Measurements from ENCODE around the gene IL11. TPM values are rescaled to one million over a fixed set of nuclear protein-coding genes. Genes with fewer than 3 reads are reported as not detected.

Gene IL11
- total and polyA plus RNA-seq, 5 experiments from 2014 or later = 0.21 TPM; not detected in 4

DNA sequence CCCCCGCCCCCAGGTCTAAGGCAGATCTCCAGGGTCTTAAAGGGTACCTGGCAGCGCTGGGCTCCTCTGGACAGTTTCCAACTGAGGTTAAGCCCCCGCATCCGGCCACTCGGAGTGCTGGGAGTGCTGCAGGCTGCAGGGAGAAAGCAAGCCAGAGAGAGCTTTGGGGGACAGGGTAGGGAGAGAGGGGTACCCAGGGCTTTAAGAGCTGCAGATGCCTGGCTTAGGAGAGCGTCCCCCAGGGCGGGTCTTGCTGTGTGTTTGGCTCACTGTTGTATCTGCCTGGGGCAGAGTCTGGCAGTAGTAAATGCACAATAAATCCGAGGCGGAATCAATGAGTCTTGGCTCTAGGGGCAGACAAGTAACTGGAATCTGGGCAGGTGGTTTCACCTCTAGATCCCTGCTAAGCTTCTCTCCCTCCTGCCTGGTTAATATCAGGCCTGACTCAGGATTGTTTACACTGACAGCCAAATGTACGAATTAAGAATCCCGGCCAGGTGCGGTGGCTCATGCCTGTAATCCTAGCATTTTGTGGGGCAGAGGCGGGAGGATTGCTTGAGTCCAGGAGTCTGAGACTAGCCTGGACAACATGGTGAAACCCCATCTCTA lies 14.9 kb downstream of the IL11 start:
- H3K36me3 Mint-ChIP-seq = no peaks in the 10 kb centered on the region
- H3K27me3 Mint-ChIP-seq = peaks cover 4 to 44% (median 34%) of the 10 kb centered on the region in 5 donors
- no peak for ATAC-seq
- peak overlapping the region in 7 of 10 donors; percentile 14 to 49 (median 33) for H3K4me3 Mint-ChIP-seq
- peak overlapping the region in 3 of 10 donors; percentile 18 to 69 (median 22) for H3K27ac Mint-ChIP-seq
- H3K4me1 Mint-ChIP-seq = peaks cover 21 to 36% (median 25%) of the 10 kb centered on the region in 4 donors
- POLR2A ChIA-PET = interaction anchor here (1.0 kb wide), 1 partner anchor 29 kb away, joined by 3 read pairs; no protein-coding TSS in a partner anchor
- DNase-seq = peak in 1 of 10 donors; percentile 12
- H3K9me3 Mint-ChIP-seq = peaks cover 0 to 2% (median 0%) of the 10 kb centered on the region in 9 donors

- Mint-ChIP-seq H3K27me3 (peaks cover 4 to 48% (median 34%) of the 10 kb centered on the region in 5 donors), H3K4me1 (peaks cover 21 to 36% (median 25%) of the 10 kb centered on the region in 4 donors), H3K27ac (peak within 1 kb of the TSS in 6 of 10 donors; percentile 18 to 83 (median 60)), H3K9me3 (peaks cover 0 to 2% (median 0%) of the 10 kb centered on the region in 9 donors), H3K4me3 (peak within 1 kb of the TSS; percentile 61 to 86 (median 80)), H3K36me3 (no peaks in the 10 kb centered on the region)
- ATAC-seq (no peak), DNase-seq (peak in 1 of 10 donors; percentile 14)
- POLR2A ChIA-PET = interaction anchor here (1.0 kb wide), 1 partner anchor 30 kb away, joined by 3 read pairs; no protein-coding TSS in a partner anchor
Measured at GRCh38 chr19:55354698-55355212, 15.5 kb downstream of the IL11 start, which contains the start of gene COX6B2. Gene COX6B2 (minus strand): TSS chr19:55354719. CDS start chr19:55354521, 198 bp downstream.

GRCh38 chr19:55353803-55354697 lies 16.2 kb downstream of the IL11 start:
- Mint-ChIP-seq H3K36me3 (no peaks in the 10 kb centered on the region), H3K4me3 (peak overlapping the region; percentile 53 to 86 (median 80)), H3K9me3 (peaks cover 0 to 2% (median 0%) of the 10 kb centered on the region in 9 donors), H3K27ac (peak overlapping the region in 5 of 10 donors; percentile 41 to 83 (median 59)), H3K27me3 (peaks cover 4 to 48% (median 34%) of the 10 kb centered on the region in 5 donors), H3K4me1 (peaks cover 21 to 36% (median 25%) of the 10 kb centered on the region in 4 donors)
- peak; percentile 69 to 80 for ATAC-seq
- POLR2A ChIA-PET = interaction anchor here (0.6 kb wide), 1 partner anchor 270 kb away, joined by 3 read pairs; the partner anchor contains the start of gene ZNF784
- DNase-seq = peak; percentile 46 to 77 (median 62)

DNA sequence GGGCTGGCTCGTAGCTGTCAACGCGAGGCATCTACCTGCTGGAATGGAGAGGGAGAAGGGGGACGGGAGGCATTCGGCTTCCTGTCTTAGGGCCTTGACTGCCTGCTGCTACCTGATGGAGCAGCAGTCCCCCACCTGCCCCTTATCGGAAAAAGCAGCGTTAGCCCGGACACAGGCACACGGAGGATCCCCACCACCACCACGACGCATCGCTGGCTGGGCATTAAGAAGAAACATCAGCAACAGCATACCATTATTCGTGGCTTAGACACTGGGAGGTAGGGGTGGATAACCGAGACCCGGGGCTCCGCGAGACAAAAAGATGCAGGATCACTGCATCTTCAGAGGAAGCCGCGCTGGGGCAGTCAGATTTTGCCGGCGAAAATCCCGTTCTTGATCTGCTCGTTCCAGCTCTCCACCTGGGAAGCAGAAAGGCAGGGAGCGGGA lies 16.9 kb downstream of the IL11 start:
- no peaks in the 10 kb centered on the region for H3K36me3 Mint-ChIP-seq
- peak overlapping the region in 4 of 10 donors; percentile 1 to 86 (median 58) for H3K27ac Mint-ChIP-seq
- peaks cover 4 to 48% (median 34%) of the 10 kb centered on the region in 5 donors for H3K27me3 Mint-ChIP-seq
- H3K4me1 Mint-ChIP-seq = peaks cover 21 to 36% (median 25%) of the 10 kb centered on the region in 4 donors
- H3K9me3 Mint-ChIP-seq = peaks cover 0 to 2% (median 0%) of the 10 kb centered on the region in 9 donors
- peak overlapping the region; percentile 61 to 86 (median 80) for H3K4me3 Mint-ChIP-seq
- peak; percentile 8 to 15 for ATAC-seq
- POLR2A ChIA-PET = interaction anchor here (0.6 to 1.6 kb wide), 3 partner anchors 14 to 271 kb away, joined by 3 to 6 read pairs (median 3); partner anchors contain the start of genes KMT5C and ZNF784
- peak in 1 of 10 donors; percentile 21 for DNase-seq

DNA sequence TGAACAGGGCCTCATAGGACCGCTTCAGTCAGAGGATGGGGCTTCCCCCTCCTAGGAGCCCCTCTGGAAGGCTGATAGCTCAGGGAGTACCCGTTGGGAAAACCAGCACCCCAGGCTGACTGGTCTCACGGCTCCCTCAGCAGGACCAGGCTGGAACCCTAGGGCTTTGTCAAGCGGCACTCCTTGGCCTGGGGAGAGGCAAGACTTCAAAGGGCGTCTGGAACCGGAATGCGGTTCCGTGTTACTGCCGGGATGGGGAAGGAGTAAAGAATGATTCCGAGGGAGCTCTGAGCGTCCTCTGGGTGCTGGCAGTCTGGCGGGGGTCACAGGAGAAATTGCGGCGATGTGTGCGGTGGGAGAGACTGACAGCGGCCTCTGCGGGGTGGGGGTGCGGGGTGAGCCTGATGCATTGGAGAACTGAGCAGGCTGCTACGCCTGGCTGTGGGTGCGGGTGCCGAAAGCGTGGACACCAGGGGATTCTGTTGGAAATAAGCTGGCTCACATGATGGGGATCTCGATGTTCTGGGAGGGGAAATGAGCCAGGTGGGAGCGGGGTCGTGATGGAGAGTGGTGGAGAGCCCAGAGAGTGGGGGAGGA lies 17.6 kb downstream of the IL11 start:
- Mint-ChIP-seq H3K9me3 (peaks cover 0 to 2% (median 0%) of the 10 kb centered on the region in 9 donors), H3K27me3 (peaks cover 4 to 48% (median 34%) of the 10 kb centered on the region in 5 donors), H3K27ac (peak overlapping the region in 5 of 10 donors; percentile 20 to 87 (median 53)), H3K4me3 (peak overlapping the region; percentile 52 to 86 (median 78)), H3K4me1 (peaks cover 21 to 36% (median 25%) of the 10 kb centered on the region in 4 donors), H3K36me3 (peaks cover 0 to 4% (median 0%) of the 10 kb centered on the region in 3 donors)
- DNase-seq (no peak), ATAC-seq (no peak)
- POLR2A ChIA-PET = interaction anchor here (0.6 to 1.6 kb wide), 3 partner anchors 9 to 93 kb away, joined by 3 to 6 read pairs (median 3); partner anchors contain the start of gene KMT5C

GRCh38 chr19:55352040-55352439 lies 18.2 kb downstream of the IL11 start:
- Mint-ChIP-seq H3K4me1 (peaks cover 20 to 36% (median 25%) of the 10 kb centered on the region in 4 donors), H3K9me3 (peaks cover 0 to 2% (median 0%) of the 10 kb centered on the region in 9 donors), H3K4me3 (peak overlapping the region in 3 of 10 donors; percentile 24 to 83 (median 80)), H3K36me3 (peaks cover 0 to 4% (median 0%) of the 10 kb centered on the region in 3 donors), H3K27me3 (peaks cover 4 to 44% (median 29%) of the 10 kb centered on the region in 5 donors), H3K27ac (peak overlapping the region in 1 of 10 donors; percentile 24)
- ATAC-seq (no peak), DNase-seq (no peak)
- POLR2A ChIA-PET = interaction anchor here (0.6 to 1.6 kb wide), 3 partner anchors 8 to 211 kb away, joined by 3 to 6 read pairs (median 3); partner anchors contain the start of gene KMT5C

- peaks cover 20 to 36% (median 25%) of the 10 kb centered on the region in 4 donors for H3K4me1 Mint-ChIP-seq
- POLR2A ChIA-PET = interaction anchor here (0.8 to 1.9 kb wide), 3 partner anchors 10 to 36 kb away, joined by 3 to 10 read pairs (median 5); partner anchors contain the start of gene KMT5C
- DNase-seq (no peak), ATAC-seq (no peak)
- H3K9me3 Mint-ChIP-seq = peaks cover 0 to 2% (median 0%) of the 10 kb centered on the region in 9 donors
- H3K27me3 Mint-ChIP-seq = peaks cover 3 to 44% (median 27%) of the 10 kb centered on the region in 5 donors
- peak overlapping the region in 2 of 10 donors; percentile 74 to 79 for H3K27ac Mint-ChIP-seq
- peak overlapping the region in 5 of 10 donors; percentile 4 to 20 (median 9) for H3K4me3 Mint-ChIP-seq
- H3K36me3 Mint-ChIP-seq = peaks cover 0 to 4% (median 0%) of the 10 kb centered on the region in 3 donors
Measured at GRCh38 chr19:55350620-55351315, 19.5 kb downstream of the IL11 start.

DNA sequence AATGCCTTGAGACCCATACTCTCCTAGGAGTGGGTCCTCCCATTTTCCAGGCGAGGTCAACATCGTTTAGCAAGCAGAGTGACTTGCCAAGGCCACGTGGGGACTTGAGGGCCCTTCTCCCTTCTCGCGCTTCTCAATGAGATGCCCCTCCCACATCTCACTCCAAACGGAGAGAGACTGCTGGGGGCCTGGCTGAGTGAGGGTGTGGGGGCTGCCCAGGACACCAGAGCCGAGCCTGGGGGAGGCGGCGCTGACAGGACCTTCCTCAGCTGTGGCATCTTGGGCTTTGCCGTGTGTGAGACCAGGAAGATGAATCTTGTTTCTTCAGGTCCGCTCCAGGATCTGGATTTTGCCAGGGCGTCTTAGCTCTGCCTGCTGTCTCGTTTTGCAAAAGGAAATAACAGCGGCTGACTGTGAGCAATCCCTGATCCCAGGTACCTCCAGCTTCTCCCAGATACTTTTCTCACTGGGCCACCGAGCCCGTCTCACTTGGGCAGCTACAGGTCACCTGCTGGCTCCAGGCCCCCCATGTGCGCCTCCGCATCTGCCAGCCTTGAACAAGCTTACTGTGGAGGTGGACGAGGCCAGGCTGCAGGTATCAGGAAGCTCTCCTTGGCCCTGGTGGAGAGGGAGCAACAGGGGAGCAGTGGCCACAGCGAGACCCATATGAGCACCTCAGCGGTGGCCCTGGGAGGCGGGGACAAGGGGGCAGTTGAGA lies 21.8 kb downstream of the IL11 start:
- DNase-seq = no peak
- peaks cover 16 to 32% (median 19%) of the 10 kb centered on the region in 4 donors for H3K4me1 Mint-ChIP-seq
- ATAC-seq = no peak
- peaks cover 3 to 38% (median 27%) of the 10 kb centered on the region in 5 donors for H3K27me3 Mint-ChIP-seq
- H3K9me3 Mint-ChIP-seq = no peaks in the 10 kb centered on the region
- H3K4me3 Mint-ChIP-seq = no peak overlapping the region
- no peak overlapping the region for H3K27ac Mint-ChIP-seq
- peaks cover 0 to 11% (median 4%) of the 10 kb centered on the region in 3 donors for H3K36me3 Mint-ChIP-seq
- POLR2A ChIA-PET = interaction anchor here (1.0 kb wide), 1 partner anchor 9 kb away, joined by 3 read pairs; the partner anchor contains the start of gene KMT5C

GRCh38 chr19:55347442-55348009 lies 22.7 kb downstream of the IL11 start:
- POLR2A ChIA-PET = interaction anchor here (1.1 kb wide), 1 partner anchor 10 kb away, joined by 3 read pairs; no protein-coding TSS in a partner anchor
- peaks cover under 1 to 29% (median 18%) of the 10 kb centered on the region in 5 donors for H3K27me3 Mint-ChIP-seq
- ATAC-seq (no peak), DNase-seq (no peak)
- peaks cover 6 to 22% (median 11%) of the 10 kb centered on the region in 4 donors for H3K4me1 Mint-ChIP-seq
- H3K4me3 Mint-ChIP-seq = no peak overlapping the region
- peaks cover 0 to 18% (median 6%) of the 10 kb centered on the region in 3 donors for H3K36me3 Mint-ChIP-seq
- H3K9me3 Mint-ChIP-seq = no peaks in the 10 kb centered on the region
- no peak overlapping the region for H3K27ac Mint-ChIP-seq

Data from naive thymus-derived CD8-positive, alpha-beta T cell (primary cell).